ENCODE results near the gene HSD3B2. TPM values are rescaled to one million over a fixed set of nuclear protein-coding genes. Genes with fewer than 3 reads are reported as not detected.

HSD3B2 gene
- polyA plus RNA-seq, 1 experiment = not detected

DNA sequence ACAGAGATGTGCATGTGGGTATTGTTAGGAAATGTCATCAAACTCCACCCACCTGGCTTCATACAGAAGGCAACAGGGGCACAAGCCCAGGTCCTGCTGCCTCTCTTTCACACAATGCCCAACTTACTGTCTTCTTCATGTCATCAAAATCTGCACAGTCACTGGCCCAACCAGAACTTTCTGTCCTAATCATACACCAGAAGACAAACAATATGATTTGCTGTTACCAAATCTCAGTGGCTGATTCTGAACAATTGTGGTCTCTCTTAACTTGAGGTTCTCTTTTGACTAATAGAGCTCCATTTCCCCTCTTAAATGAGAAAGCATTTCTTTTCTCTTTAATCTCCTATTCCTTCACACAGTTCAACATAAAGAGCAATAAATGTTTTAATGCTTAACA is 7.7 kb downstream of the HSD3B2 start:
- no peaks in the 10 kb centered on the region for H3K27me3 ChIP-seq (ENCODE audit: control insufficient read depth, insufficient read depth, low read length)
- no peak for DNase-seq (ENCODE audit: low read depth, low spot score)
- CTCF ChIA-PET = no interaction called here

DNA sequence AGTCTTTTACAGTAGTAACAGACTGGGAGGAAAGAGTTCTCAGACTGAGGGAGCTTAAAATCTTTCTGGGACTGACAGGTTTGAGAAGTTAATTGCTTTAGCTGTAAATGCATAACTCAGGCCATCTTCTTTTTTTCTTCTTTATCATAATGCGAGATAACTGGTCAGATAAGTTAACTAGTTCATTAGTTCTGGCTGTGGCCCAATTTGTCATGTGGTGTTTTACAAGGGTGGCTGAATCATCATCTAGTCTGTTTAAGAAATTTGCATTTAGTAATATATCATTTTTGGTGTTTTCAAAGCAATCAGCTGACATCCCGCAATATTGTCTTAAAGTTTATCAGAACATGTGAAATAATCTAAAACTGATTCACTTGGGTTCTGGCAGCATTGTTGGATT is 14.0 kb downstream of the HSD3B2 start:
- H3K27ac ChIP-seq (ENCODE audit: low read depth, low read length) = no peak overlapping the region
- CTCF ChIA-PET = no interaction called here
- no peaks in the 10 kb centered on the region for H3K9me3 ChIP-seq (ENCODE audit: control insufficient read depth, insufficient read depth, low read length)
- DNase-seq (ENCODE audit: low read depth, low spot score) = no peak
- POLR2A ChIA-PET = no interaction called here
- TF ChIP-seq, protein P1, sequence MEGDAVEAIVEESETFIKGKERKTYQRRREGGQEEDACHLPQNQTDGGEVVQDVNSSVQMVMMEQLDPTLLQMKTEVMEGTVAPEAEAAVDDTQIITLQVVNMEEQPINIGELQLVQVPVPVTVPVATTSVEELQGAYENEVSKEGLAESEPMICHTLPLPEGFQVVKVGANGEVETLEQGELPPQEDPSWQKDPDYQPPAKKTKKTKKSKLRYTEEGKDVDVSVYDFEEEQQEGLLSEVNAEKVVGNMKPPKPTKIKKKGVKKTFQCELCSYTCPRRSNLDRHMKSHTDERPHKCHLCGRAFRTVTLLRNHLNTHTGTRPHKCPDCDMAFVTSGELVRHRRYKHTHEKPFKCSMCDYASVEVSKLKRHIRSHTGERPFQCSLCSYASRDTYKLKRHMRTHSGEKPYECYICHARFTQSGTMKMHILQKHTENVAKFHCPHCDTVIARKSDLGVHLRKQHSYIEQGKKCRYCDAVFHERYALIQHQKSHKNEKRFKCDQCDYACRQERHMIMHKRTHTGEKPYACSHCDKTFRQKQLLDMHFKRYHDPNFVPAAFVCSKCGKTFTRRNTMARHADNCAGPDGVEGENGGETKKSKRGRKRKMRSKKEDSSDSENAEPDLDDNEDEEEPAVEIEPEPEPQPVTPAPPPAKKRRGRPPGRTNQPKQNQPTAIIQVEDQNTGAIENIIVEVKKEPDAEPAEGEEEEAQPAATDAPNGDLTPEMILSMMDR (IDR thresholded peaks at IDR 0.05; ENCODE audit: low read depth, low read length) = no peak
- peaks cover 3% of the 10 kb centered on the region for H3K27me3 ChIP-seq (ENCODE audit: control insufficient read depth, insufficient read depth, low read length)
- H3K4me3 ChIP-seq (ENCODE audit: low read depth, low read length) = no peak overlapping the region

More for the DNA sequence above, 7.7 kb downstream of the HSD3B2 start:
- no peaks in the 10 kb centered on the region for H3K9me3 ChIP-seq (ENCODE audit: control insufficient read depth, insufficient read depth, low read length)
- TF ChIP-seq, protein P1 (IDR thresholded peaks at IDR 0.05; ENCODE audit: low read depth, low read length) = no peak
- POLR2A ChIA-PET = no interaction called here
- H3K4me3 ChIP-seq (ENCODE audit: low read depth, low read length) = no peak overlapping the region
- no peak overlapping the region for H3K27ac ChIP-seq (ENCODE audit: low read depth, low read length)

DNA sequence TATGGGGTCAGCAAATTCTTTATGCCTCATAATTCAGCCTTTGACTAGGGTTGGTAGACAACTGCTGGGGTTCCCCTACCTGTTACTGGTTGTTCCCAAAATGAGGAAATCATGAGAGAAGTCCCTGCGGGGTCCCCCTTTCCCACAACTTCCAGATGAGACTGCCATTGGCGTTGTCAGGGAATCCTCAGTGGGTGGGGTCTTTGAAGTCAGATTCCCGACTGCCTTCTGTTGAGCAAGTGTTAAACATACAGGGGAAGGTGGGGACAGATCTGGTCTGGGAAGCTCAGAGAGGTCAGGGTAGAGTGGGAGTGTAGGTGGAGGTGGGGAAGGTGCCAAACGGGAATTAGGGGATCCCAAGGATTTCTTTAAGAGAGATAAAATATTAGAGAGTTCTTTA is 14.7 kb downstream of the HSD3B2 start:
- peaks cover 3% of the 10 kb centered on the region for H3K27me3 ChIP-seq (ENCODE audit: control insufficient read depth, insufficient read depth, low read length)
- no peaks in the 10 kb centered on the region for H3K9me3 ChIP-seq (ENCODE audit: control insufficient read depth, insufficient read depth, low read length)
- DNase-seq (ENCODE audit: low read depth, low spot score) = no peak
- ChIA-PET CTCF (no interaction called here), POLR2A (no interaction called here)
- H3K4me3 ChIP-seq (ENCODE audit: low read depth, low read length) = no peak overlapping the region
- TF ChIP-seq, protein P1 (IDR thresholded peaks at IDR 0.05; ENCODE audit: low read depth, low read length) = no peak
- no peak overlapping the region for H3K27ac ChIP-seq (ENCODE audit: low read depth, low read length)

DNA sequence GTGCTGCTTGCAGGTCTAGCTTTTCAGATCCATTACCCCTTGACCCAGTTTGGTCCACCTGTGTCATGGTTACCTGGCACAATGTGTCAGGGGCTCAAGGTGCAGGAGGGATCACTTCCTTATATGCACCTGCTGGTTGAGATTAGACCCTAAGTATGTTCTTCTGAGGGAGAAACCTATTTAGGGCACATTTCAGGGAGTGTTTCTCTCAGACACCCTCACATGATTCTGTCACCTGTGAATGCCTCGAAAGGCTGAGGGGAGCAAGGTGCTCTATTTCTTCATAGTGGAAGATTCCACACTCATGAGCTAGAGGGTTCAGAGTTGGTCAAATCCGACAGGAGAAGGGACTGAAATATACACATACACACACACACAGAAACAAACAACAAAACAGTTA is 15.5 kb downstream of the HSD3B2 start:
- Histone ChIP-seq H3K27ac (ENCODE audit: low read depth, low read length) (no peak overlapping the region), H3K27me3 (ENCODE audit: control insufficient read depth, insufficient read depth, low read length) (peaks cover 3% of the 10 kb centered on the region), H3K4me3 (ENCODE audit: low read depth, low read length) (no peak overlapping the region), H3K9me3 (ENCODE audit: control insufficient read depth, insufficient read depth, low read length) (no peaks in the 10 kb centered on the region)
- CTCF ChIA-PET = no interaction called here
- POLR2A ChIA-PET = no interaction called here
- TF ChIP-seq, protein P1 (IDR thresholded peaks at IDR 0.05; ENCODE audit: low read depth, low read length) = no peak
- DNase-seq (ENCODE audit: low read depth, low spot score) = no peak

DNA sequence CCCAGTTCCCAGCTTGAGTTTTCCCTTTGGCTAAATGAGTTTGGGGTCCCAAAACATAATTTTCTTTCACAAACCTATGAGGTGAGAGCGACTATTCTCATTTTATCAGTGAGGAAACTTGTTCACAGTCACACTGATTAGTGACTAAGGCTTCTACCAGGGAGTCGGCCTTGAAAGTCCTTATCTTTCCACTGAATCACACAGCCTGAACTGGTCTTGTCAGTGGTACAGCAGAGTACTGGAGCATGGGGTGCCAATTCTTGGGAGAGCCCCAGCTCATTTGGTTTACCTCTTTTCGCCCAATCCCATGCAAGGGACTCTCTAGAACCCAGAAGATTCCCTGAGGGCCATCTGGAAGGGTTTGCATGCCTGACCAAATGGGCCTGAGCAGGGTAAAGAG is 16.9 kb downstream of the HSD3B2 start:
- CTCF ChIA-PET = no interaction called here
- no peak overlapping the region for H3K4me3 ChIP-seq (ENCODE audit: low read depth, low read length)
- DNase-seq (ENCODE audit: low read depth, low spot score) = no peak
- TF ChIP-seq, protein P1 (IDR thresholded peaks at IDR 0.05; ENCODE audit: low read depth, low read length) = no peak
- H3K9me3 ChIP-seq (ENCODE audit: control insufficient read depth, insufficient read depth, low read length) = no peaks in the 10 kb centered on the region
- H3K27ac ChIP-seq (ENCODE audit: low read depth, low read length) = no peak overlapping the region
- POLR2A ChIA-PET = no interaction called here
- peaks cover 3% of the 10 kb centered on the region for H3K27me3 ChIP-seq (ENCODE audit: control insufficient read depth, insufficient read depth, low read length)
